ENCODE data around the gene SLX9.
"Not testable (repeated sequence)": the region's sequence is repeated elsewhere in the genome, so short reads cannot be mapped to it uniquely, and the experiment has no call there.

The SLX9 gene

GRCh38 chr21:44972301-44972814 lies 32.5 kb downstream of the SLX9 start:
- Mint-ChIP-seq H3K27ac (no peak overlapping the region), H3K36me3 (ENCODE audit: low read depth) (peaks cover 26% of the 10 kb centered on the region)

GRCh38 chr21:44972821-44973220 lies 33.0 kb downstream of the SLX9 start:
- no peak overlapping the region for H3K4me3 Mint-ChIP-seq
- no peak overlapping the region for H3K27ac Mint-ChIP-seq
- H3K36me3 Mint-ChIP-seq (ENCODE audit: low read depth), result peaks cover 26% of the 10 kb centered on the region
- H3K27me3 Mint-ChIP-seq, result no peaks in the 10 kb centered on the region
- peaks cover 20% of the 10 kb centered on the region for H3K4me1 Mint-ChIP-seq (ENCODE audit: low read depth)
- no peaks in the 10 kb centered on the region for H3K9me3 Mint-ChIP-seq

More at GRCh38 chr21:44972301-44972814, 32.5 kb downstream of the SLX9 start:
- Mint-ChIP-seq H3K4me3 (no peak overlapping the region), H3K27me3 (no peaks in the 10 kb centered on the region), H3K9me3 (no peaks in the 10 kb centered on the region), H3K4me1 (ENCODE audit: low read depth) (peaks cover 20% of the 10 kb centered on the region)

GRCh38 chr21:44973598-44973997 lies 33.8 kb downstream of the SLX9 start:
- Mint-ChIP-seq H3K36me3 (ENCODE audit: low read depth) (peaks cover 20% of the 10 kb centered on the region), H3K27me3 (no peaks in the 10 kb centered on the region), H3K4me3 (no peak overlapping the region), H3K4me1 (ENCODE audit: low read depth) (peaks cover 13% of the 10 kb centered on the region), H3K27ac (no peak overlapping the region), H3K9me3 (no peaks in the 10 kb centered on the region)

- no peak overlapping the region for H3K27ac Mint-ChIP-seq
- no peaks in the 10 kb centered on the region for H3K9me3 Mint-ChIP-seq
- H3K27me3 Mint-ChIP-seq, result no peaks in the 10 kb centered on the region
- H3K36me3 Mint-ChIP-seq (ENCODE audit: low read depth), result peaks cover 10% of the 10 kb centered on the region
- peaks cover 7% of the 10 kb centered on the region for H3K4me1 Mint-ChIP-seq (ENCODE audit: low read depth)
- H3K4me3 Mint-ChIP-seq, result no peak overlapping the region
Measured at GRCh38 chr21:44974676-44975075, 34.8 kb downstream of the SLX9 start.

GRCh38 chr21:44975720-44976555 lies 36.1 kb downstream of the SLX9 start:
- Mint-ChIP-seq H3K27ac (no peak overlapping the region), H3K27me3 (no peaks in the 10 kb centered on the region), H3K4me1 (ENCODE audit: low read depth) (no peaks in the 10 kb centered on the region), H3K36me3 (ENCODE audit: low read depth) (peaks cover 10% of the 10 kb centered on the region), H3K4me3 (no peak overlapping the region), H3K9me3 (no peaks in the 10 kb centered on the region)

GRCh38 chr21:44976556-44977393 lies 36.9 kb downstream of the SLX9 start:
- not testable (repeated sequence) for H3K4me1 Mint-ChIP-seq (ENCODE audit: low read depth); H3K4me3 Mint-ChIP-seq; H3K27me3 Mint-ChIP-seq; H3K9me3 Mint-ChIP-seq; H3K36me3 Mint-ChIP-seq (ENCODE audit: low read depth); H3K27ac Mint-ChIP-seq

DNA sequence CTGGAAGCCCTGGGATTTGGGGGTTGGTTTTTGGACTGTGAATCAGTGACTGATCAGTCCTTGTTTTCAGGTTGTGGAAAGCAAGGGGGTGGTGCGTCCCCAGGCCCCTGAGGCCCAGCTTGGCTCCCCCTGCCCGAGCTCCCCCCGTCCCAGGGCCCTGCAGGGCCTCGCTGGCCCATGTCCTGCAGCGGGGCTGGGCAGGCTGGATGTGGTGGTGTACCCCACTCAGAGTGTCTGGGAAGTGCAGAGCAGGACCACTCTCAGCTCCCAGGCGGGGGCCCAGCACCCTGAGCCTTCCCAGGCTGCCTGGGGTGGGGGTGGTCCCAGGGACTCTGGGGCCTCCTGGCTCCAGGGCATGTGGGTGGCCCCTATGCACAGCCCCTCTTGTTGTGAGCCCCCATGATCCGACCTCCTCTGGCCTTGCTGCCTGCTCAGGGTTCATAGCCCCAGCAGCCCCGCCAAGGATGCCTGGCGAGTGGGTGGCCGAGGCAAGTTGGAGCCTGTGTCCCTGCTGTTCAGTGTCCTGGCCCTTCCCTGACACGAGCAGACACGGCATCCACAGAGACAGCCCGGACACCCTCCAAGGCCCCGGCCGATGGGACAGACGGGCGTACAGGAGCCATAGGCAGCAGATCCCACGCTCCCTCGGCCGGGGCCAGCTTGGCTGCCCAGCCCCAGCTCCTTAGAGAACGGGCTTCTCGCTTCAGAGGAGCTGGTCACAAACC lies 37.9 kb downstream of the SLX9 start:
- peaks cover 10% of the 10 kb centered on the region for H3K36me3 Mint-ChIP-seq (ENCODE audit: low read depth)
- H3K4me3 Mint-ChIP-seq, result no peak overlapping the region
- no peak overlapping the region for H3K27ac Mint-ChIP-seq
- H3K9me3 Mint-ChIP-seq, result no peaks in the 10 kb centered on the region
- no peaks in the 10 kb centered on the region for H3K27me3 Mint-ChIP-seq
- H3K4me1 Mint-ChIP-seq (ENCODE audit: low read depth), result no peaks in the 10 kb centered on the region

- Mint-ChIP-seq H3K36me3 (ENCODE audit: low read depth) (peaks cover under 1% of the 10 kb centered on the region), H3K27me3 (no peaks in the 10 kb centered on the region), H3K9me3 (no peaks in the 10 kb centered on the region), H3K4me3 (no peak overlapping the region), H3K27ac (peak overlapping the region; percentile 21), H3K4me1 (ENCODE audit: low read depth) (no peaks in the 10 kb centered on the region)
Measured at GRCh38 chr21:44979687-44980561, 40.1 kb downstream of the SLX9 start.

DNA sequence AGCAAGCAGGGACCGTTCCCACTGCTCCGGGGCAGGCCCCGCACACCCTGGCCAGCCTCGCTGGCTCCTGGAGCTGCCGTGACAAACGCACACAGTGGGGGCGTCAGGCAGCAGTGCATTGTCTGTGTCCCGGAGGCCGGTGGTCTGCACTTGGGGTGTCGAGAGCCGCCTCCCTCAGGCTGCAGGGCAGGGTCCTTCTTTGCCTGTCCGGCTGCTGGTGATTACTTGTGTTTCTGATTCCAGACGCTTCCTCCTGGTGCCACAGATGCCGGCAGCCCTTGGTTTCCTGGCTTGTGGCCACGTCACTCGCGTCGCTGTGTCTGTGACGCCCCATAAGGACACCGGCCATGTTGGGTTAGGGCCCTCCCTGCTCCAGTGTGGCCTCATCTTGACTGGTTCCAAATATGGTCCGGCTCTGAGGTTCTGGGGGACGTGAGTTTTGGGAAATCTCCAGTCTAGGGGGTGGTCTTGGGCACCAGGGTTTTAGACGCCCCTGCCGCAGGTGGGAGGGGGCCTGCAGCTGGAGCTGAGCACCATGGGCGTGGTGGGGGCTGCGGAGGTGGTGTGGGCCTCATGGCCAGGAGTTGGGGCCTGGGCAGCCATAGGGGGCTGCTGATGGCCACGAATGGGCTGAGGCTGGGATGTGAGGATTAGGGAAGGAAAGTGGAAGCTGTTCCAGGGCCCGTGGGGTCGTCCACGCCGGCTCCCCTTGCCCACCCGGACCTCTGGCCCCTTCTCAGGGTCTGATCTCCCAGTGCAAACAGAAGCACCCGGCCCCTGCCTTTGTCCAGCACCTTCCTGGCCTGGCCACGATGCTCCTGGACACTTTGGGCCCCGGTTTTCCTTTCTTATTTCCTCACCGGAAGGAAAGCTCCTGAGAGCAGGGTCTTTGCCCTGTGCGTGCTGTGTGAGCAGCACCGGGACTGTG lies 41.0 kb downstream of the SLX9 start:
- Mint-ChIP-seq H3K4me1 (ENCODE audit: low read depth) (no peaks in the 10 kb centered on the region), H3K27ac (peak overlapping the region; percentile 45), H3K9me3 (no peaks in the 10 kb centered on the region), H3K27me3 (no peaks in the 10 kb centered on the region), H3K4me3 (no peak overlapping the region), H3K36me3 (ENCODE audit: low read depth) (no peaks in the 10 kb centered on the region)

GRCh38 chr21:44982558-44983250 lies 42.9 kb downstream of the SLX9 start:
- Mint-ChIP-seq H3K4me3 (no peak overlapping the region), H3K27me3 (no peaks in the 10 kb centered on the region), H3K27ac (no peak overlapping the region), H3K4me1 (ENCODE audit: low read depth) (no peaks in the 10 kb centered on the region), H3K36me3 (ENCODE audit: low read depth) (no peaks in the 10 kb centered on the region), H3K9me3 (no peaks in the 10 kb centered on the region)

- no peaks in the 10 kb centered on the region for H3K36me3 Mint-ChIP-seq (ENCODE audit: low read depth)
- no peak overlapping the region for H3K4me3 Mint-ChIP-seq
- no peaks in the 10 kb centered on the region for H3K9me3 Mint-ChIP-seq
- no peaks in the 10 kb centered on the region for H3K4me1 Mint-ChIP-seq (ENCODE audit: low read depth)
- H3K27ac Mint-ChIP-seq, result no peak overlapping the region
- no peaks in the 10 kb centered on the region for H3K27me3 Mint-ChIP-seq
Measured at GRCh38 chr21:44983421-44984206, 43.8 kb downstream of the SLX9 start.

GRCh38 chr21:44984428-44984791 lies 44.6 kb downstream of the SLX9 start:
- H3K9me3 Mint-ChIP-seq, result no peaks in the 10 kb centered on the region
- H3K4me3 Mint-ChIP-seq, result no peak overlapping the region
- no peaks in the 10 kb centered on the region for H3K4me1 Mint-ChIP-seq (ENCODE audit: low read depth)
- no peak overlapping the region for H3K27ac Mint-ChIP-seq
- no peaks in the 10 kb centered on the region for H3K27me3 Mint-ChIP-seq
- H3K36me3 Mint-ChIP-seq (ENCODE audit: low read depth), result no peaks in the 10 kb centered on the region

All from stimulated activated naive CD8-positive, alpha-beta T cell treated with anti-CD3 and anti-CD28 coated beads, Interleukin-15, Interleukin-2, amounts not matched to agents 100 ng/mL and 50 ng/mL, for 24 hours (primary cell).